Uterus (tissue), 2 donors: ENCODE measurements around the gene COL23A1.

ENCODE experiments used
- POLR2A ChIP-seq, 2 donors: fragments of 450-650 bp; IDR thresholded peaks; one replicate each; pipeline ENCODE4 v1.6.1; 2016; ENCODE audit warnings: antibody characterized with exemption in 2 of 2, mild to moderate bottlenecking in 1 of 2, moderate library complexity in 1 of 2
- TF ChIP-seq, protein P1 (sequence below), 4 experiments: fragments of 200-600 bp in 2 of 4; fragments of 450-650 bp in 2 of 4; sonication (generic) in 2 of 4; IDR thresholded peaks; one replicate each; pipeline ENCODE4 v1.5.1; 2016 to 2019; ENCODE audit warnings: antibody characterized with exemption in 4 of 4, mild to moderate bottlenecking in 2 of 4, moderate library complexity in 1 of 4

DNA sequence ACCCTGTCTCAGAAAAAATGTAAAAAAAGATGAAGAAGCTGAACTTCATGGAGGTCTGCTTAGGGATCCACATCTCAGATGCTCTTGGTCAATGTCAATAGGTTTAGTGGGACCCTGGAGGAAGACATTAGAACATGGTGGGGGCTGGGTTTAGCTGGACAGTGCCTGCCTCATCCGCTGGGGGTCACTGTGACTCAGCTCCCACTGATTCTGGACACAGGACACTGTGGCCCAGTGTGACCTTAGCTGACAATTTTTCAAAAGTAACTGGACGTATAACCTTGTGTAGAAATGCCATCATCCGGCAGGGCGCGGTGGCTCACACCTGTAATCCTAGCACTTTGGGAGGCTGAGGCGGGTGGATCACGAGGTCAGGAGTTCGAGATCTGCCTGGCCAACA, 393.2 kb downstream of the COL23A1 start:
- TF ChIP-seq, protein P1, sequence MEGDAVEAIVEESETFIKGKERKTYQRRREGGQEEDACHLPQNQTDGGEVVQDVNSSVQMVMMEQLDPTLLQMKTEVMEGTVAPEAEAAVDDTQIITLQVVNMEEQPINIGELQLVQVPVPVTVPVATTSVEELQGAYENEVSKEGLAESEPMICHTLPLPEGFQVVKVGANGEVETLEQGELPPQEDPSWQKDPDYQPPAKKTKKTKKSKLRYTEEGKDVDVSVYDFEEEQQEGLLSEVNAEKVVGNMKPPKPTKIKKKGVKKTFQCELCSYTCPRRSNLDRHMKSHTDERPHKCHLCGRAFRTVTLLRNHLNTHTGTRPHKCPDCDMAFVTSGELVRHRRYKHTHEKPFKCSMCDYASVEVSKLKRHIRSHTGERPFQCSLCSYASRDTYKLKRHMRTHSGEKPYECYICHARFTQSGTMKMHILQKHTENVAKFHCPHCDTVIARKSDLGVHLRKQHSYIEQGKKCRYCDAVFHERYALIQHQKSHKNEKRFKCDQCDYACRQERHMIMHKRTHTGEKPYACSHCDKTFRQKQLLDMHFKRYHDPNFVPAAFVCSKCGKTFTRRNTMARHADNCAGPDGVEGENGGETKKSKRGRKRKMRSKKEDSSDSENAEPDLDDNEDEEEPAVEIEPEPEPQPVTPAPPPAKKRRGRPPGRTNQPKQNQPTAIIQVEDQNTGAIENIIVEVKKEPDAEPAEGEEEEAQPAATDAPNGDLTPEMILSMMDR (IDR thresholded peaks at IDR 0.05) = no peak
- TF ChIP-seq POLR2A (IDR thresholded peaks at IDR 0.05) = no peak
